Left lobe of liver (tissue), 2 donors: ENCODE data around the gene PIGBOS1. TPM values are rescaled to one million over a fixed set of nuclear protein-coding genes. Genes with fewer than 3 reads are reported as not detected.
"Not testable (repeated sequence)": the region's sequence is repeated elsewhere in the genome, so short reads cannot be mapped to it uniquely, and the experiment has no call there.

ENCODE experiments used
- ATAC-seq: fragments of 200-7000 bp; cut with Tn5 transposase; one replicate; pipeline ENCODE4 v1.9.1; 2020; ENCODE audit warnings: mild to moderate bottlenecking, moderate library complexity
- DNase-seq: peaks from one replicate; pipeline ENCODE4 v3.0.0-alpha.2; 2020; ENCODE audit warnings: low spot score
- total RNA-seq: library from RNA; stranded (reverse); gene quantifications from one replicate; pipeline ENCODE4 v1.2.1, GENCODE V29; 2021
- donor health status: DM: no; HTN: no; CAD: no; lungs with moderate emphysema.
- donor health status: DM: no; HTN: yes; CAD: no.

Gene PIGBOS1
- total RNA-seq, 1 donor from 2014 or later = 7.0 TPM

- ATAC-seq, DNase-seq: not testable (repeated sequence)
Measured at GRCh38 chr15:55302801-55303200, 16.1 kb downstream of the PIGBOS1 start.

- no peak for ATAC-seq
Measured at GRCh38 chr15:55297315-55297714, 21.6 kb downstream of the PIGBOS1 start.

GRCh38 chr15:55290528-55291057 is 28.3 kb downstream of the PIGBOS1 start:
- ATAC-seq = peak; percentile 81
- DNase-seq = peak; percentile 83

More at GRCh38 chr15:55297315-55297714, 21.6 kb downstream of the PIGBOS1 start:
- no peak for DNase-seq

GRCh38 chr15:55289746-55290527 is 29.0 kb downstream of the PIGBOS1 start, which contains the start of gene RAB27A:
TSS of gene RAB27A (minus strand) at chr15:55289813. CDS start at chr15:55234934, 54,879 bp downstream.
- ATAC-seq (peak; percentile 89), DNase-seq (peak; percentile 86)

- DNase-seq = peak; percentile 65
Measured at GRCh38 chr15:55289011-55289745, 29.7 kb downstream of the PIGBOS1 start.

GRCh38 chr15:55288006-55288717 is 30.8 kb downstream of the PIGBOS1 start:
- ATAC-seq (no peak), DNase-seq (no peak)

More at GRCh38 chr15:55289011-55289745, 29.7 kb downstream of the PIGBOS1 start:
- ATAC-seq = peak; percentile 64

DNA sequence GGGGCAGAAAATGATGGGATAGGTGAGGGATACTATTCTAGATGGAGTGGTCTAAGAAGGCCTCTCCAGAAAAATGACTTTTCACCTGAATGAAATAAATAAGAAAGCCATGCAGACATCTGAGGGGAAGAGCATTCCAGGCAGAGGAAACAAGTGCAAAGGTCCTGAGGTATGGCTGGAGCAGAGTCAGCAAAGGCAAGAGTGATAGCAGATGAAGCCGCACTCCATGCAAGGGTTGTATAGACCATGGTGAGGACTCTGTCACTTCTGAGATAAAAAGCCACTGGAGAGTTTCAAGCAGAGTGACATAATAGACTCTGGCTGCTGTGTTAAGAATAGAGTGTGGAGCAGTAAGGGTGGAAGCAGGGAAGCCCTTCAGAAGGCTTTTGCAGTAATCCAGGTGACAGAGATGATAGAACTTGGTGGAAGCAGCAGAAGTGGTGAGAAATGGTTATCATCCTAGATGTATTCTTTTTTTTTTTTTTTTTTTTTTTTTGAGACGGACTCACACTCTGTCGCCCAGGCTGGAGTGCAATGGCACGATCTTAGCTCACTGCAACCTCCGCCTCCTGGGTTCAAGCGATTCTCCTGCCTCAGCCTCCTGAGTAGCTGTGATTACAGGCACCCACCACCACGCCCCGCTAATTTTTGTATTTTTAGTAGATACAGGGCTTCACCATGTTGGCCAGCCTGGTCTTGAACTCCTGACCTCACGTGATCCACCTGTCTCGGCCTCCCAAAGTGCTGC is 32.3 kb downstream of the PIGBOS1 start:
- ATAC-seq = not testable (repeated sequence)

GRCh38 chr15:55284426-55284825 is 34.5 kb downstream of the PIGBOS1 start:
- no peak for ATAC-seq

More for the DNA sequence above, 32.3 kb downstream of the PIGBOS1 start:
- not testable (repeated sequence) for DNase-seq

GRCh38 chr15:55283379-55284147 is 35.4 kb downstream of the PIGBOS1 start:
- ATAC-seq (no peak), DNase-seq (no peak)

More at GRCh38 chr15:55284426-55284825, 34.5 kb downstream of the PIGBOS1 start:
- DNase-seq = no peak

GRCh38 chr15:55282284-55282833 is 36.6 kb downstream of the PIGBOS1 start:
- no peak for ATAC-seq
- DNase-seq = no peak

- DNase-seq = no peak
- ATAC-seq = no peak
Measured at GRCh38 chr15:55281517-55282228, 37.2 kb downstream of the PIGBOS1 start.

GRCh38 chr15:55280589-55280988 is 38.3 kb downstream of the PIGBOS1 start:
- ATAC-seq, DNase-seq: not testable (repeated sequence)

- no peak for DNase-seq
Measured at GRCh38 chr15:55279746-55280351, 39.1 kb downstream of the PIGBOS1 start.

DNA sequence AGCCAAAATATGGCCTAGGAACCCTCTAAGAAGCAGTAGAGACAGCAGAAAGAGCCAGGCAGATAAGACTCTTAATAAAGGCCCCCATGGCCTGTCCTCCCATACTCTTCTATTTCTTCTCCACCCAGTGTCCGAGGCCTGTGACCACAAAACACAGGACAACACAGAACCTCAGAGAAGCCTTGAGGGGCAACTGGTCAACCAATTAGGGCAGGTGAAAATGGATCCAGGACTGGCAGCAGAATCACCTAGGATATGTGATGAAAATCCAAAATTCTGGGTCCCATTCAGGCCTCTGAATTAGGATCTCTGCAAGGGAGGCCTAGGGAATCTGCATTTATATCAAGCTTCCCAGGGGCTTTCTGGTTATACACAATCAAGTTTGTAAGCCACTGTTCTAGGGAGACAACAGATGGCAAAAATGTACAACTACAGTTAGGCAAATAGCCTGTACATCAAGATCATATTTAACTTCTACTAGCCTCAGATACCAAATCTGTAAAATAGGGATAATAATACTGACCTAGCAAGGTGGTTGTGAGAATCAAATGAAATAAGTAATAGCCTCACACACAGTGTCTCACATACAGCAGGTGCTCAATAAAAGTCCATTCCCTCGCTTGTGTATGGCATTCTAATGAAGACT is 39.7 kb downstream of the PIGBOS1 start:
- ATAC-seq (no peak), DNase-seq (no peak)

More at GRCh38 chr15:55279746-55280351, 39.1 kb downstream of the PIGBOS1 start:
- no peak for ATAC-seq

DNA sequence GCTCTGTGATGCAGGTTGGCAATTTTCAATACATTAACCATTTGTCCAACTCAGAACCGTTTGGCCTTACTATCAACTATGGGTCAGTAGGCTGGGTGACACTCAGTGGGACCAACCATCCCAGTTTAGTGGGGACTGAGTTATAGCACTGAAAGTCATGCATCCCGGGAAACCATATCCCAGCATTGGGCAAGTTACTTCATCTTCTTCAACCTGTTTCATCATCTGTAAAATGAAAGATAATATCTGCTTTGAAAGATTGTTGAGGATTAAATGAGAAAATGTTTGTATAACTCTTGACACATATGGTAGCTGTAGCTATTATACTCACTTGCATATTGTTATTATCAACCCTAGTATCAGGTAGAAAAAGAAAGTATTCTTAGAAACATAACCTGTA is 41.2 kb downstream of the PIGBOS1 start:
- no peak for DNase-seq

GRCh38 chr15:55277116-55277564 is 41.8 kb downstream of the PIGBOS1 start:
- DNase-seq = no peak
- no peak for ATAC-seq

More for the DNA sequence above, 41.2 kb downstream of the PIGBOS1 start:
- no peak for ATAC-seq

DNA sequence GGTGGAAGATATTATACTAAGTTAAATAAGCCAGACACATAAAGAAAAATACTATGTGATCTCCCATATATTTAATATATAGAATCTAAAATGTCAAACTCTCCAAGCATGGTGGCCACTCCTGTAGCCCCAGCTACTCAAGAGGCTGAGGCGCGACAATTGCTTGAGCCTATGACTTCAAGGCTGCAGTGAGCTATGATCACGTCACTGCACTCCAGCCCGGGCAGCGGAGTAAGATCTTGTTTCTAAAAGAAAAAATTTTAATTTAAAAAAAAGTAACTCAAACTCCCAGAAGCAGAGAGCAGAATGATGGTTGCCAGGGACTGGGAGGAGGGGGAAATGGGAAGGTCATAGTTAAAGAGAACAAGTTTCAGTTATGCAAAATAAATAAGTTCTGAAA is 42.6 kb downstream of the PIGBOS1 start:
- ATAC-seq = no peak
- no peak for DNase-seq
